Keratinocyte (primary cell): ENCODE results near the gene DDT. TPM values are rescaled to one million over a fixed set of nuclear protein-coding genes. Genes with fewer than 3 reads are reported as not detected.
"Not testable (repeated sequence)": the region's sequence is repeated elsewhere in the genome, so short reads cannot be mapped to it uniquely, and the experiment has no call there.

Source experiments
- DNase-seq: peaks from one replicate; pipeline ENCODE4 v3.0.0-alpha.2; 2011; ENCODE audit warnings: low read depth, missing footprints, low spot score
- FAIRE-seq: peaks from 2 replicates; lab custom pipeline; 2011; peaks lifted over from hg19 to GRCh38; lab: Jason Lieb, UNC
- H2AFZ ChIP-seq: 2 replicates; pipeline ENCODE4 v1.6.0; 2012; ENCODE audit warnings: low read length, control low read depth, inconsistent platforms; ENCODE audit not compliant: control insufficient read depth
- H3K27ac ChIP-seq: 2 replicates; pipeline ENCODE4 v1.5.1; 2011; ENCODE audit warnings: low read length; ENCODE audit not compliant: control insufficient read depth, insufficient read depth
- H3K27me3 ChIP-seq: 3 replicates; pipeline ENCODE4 v1.6.0; 2011; ENCODE audit warnings: low read length; ENCODE audit not compliant: control insufficient read depth, insufficient read depth; ENCODE audit errors: extremely low read depth
- H3K36me3 ChIP-seq, 2 experiments: 2 replicates in 1 of 2; 3 replicates in 1 of 2; pipeline ENCODE4 v1.5.1; 2011; ENCODE audit warnings: low read length in 2 of 2, mild to moderate bottlenecking in 1 of 2; ENCODE audit not compliant: control insufficient read depth in 2 of 2, insufficient read depth in 2 of 2; ENCODE audit errors: extremely low read depth in 1 of 2
- H3K4me1 ChIP-seq: 3 replicates; pipeline ENCODE4 v1.5.1; 2011; ENCODE audit warnings: low read length; ENCODE audit not compliant: control insufficient read depth, insufficient read depth; ENCODE audit errors: extremely low read depth
- H3K4me2 ChIP-seq: 3 replicates; pipeline ENCODE4 v1.6.0; 2011; ENCODE audit warnings: low read depth, low read length; ENCODE audit not compliant: control insufficient read depth, insufficient read depth; ENCODE audit errors: extremely low read depth
- H3K4me3 ChIP-seq, 3 experiments: fragments of 200-600 bp in 1 of 3; sonication (generic) in 1 of 3; 2 replicates in 2 of 3; 3 replicates in 1 of 3; pipeline ENCODE4 v1.5.1; 2011 to 2016; ENCODE audit warnings: low read length in 3 of 3, mild to moderate bottlenecking in 3 of 3, control low read depth in 2 of 3, inconsistent platforms in 1 of 3, low read depth in 1 of 3, mixed read lengths in 1 of 3, mixed run types in 1 of 3, moderate library complexity in 1 of 3; ENCODE audit not compliant: control insufficient read depth in 2 of 3, insufficient read depth in 2 of 3; ENCODE audit errors: extremely low read depth in 1 of 3
- H3K79me2 ChIP-seq: 2 replicates; pipeline ENCODE4 v1.6.0; 2012; ENCODE audit warnings: low read length; ENCODE audit not compliant: control insufficient read depth, insufficient read depth
- H3K9ac ChIP-seq: 3 replicates; pipeline ENCODE4 v1.6.0; 2011; ENCODE audit warnings: low read length; ENCODE audit not compliant: control insufficient read depth, insufficient read depth; ENCODE audit errors: extremely low read depth
- H3K9me1 ChIP-seq: 3 replicates; pipeline ENCODE4 v1.6.0; 2011; ENCODE audit warnings: low read length; ENCODE audit not compliant: control insufficient read depth, insufficient read depth; ENCODE audit errors: extremely low read depth
- H3K9me3 ChIP-seq: 2 replicates; pipeline ENCODE4 v1.5.1; 2012; ENCODE audit warnings: low read depth, low read length; ENCODE audit not compliant: control insufficient read depth
- H4K20me1 ChIP-seq: 3 replicates; pipeline ENCODE4 v1.6.0; 2011; ENCODE audit warnings: low read length; ENCODE audit not compliant: control insufficient read depth, insufficient read depth; ENCODE audit errors: extremely low read depth
- CTCF ChIP-seq, 3 experiments: IDR thresholded peaks in 1 of 3; conservative IDR thresholded peaks in 1 of 3; optimal IDR thresholded peaks in 1 of 3; 2 replicates in 2 of 3; 3 replicates in 1 of 3; pipeline versions ENCODE3 to v1.5.1; 2011; ENCODE audit warnings: low read length in 3 of 3, mild to moderate bottlenecking in 3 of 3, moderate library complexity in 2 of 3, control low read depth in 1 of 3, inconsistent platforms in 1 of 3; ENCODE audit not compliant: insufficient read depth in 2 of 3; ENCODE audit errors: extremely low read depth in 1 of 3
- EZH2 ChIP-seq: IDR thresholded peaks from one replicate; pipeline ENCODE4 v1.6.1; 2012; ENCODE audit warnings: inconsistent platforms, mild to moderate bottlenecking, low read length, moderate library complexity
- dilution Hi-C: fragments of 300-500 bp; cut with MboI; formaldehyde crosslinking; loops from one replicate; pipeline ENCODE4 v1.7.0; 2020; ENCODE audit warnings: low sequenced_read_pairs; ENCODE audit not compliant: extremely low pct_ligation_motif_present
- polyA minus RNA-seq, 3 experiments: library from RNA; depleted of rRNA, polyadenylated mRNA; stranded (reverse); fragments of >200 nt; gene quantifications; 1 replicate in 1 of 3; 2 replicates in 1 of 3; 3 replicates in 1 of 3; pipeline ENCODE4 v1.2.3, GENCODE V29; 2011
- polyA plus RNA-seq, 5 experiments: library from polyadenylated mRNA; depleted of rRNA in 3 of 5; stranded (reverse) in 3 of 5; stranded (forward) in 1 of 5; unstranded in 1 of 5; fragments of >200 nt; gene quantifications; 1 replicate in 1 of 5; 2 replicates in 3 of 5; 3 replicates in 1 of 5; pipeline versions ENCODE4 v1.2.1 to v1.2.3, GENCODE V29; 2011 to 2012; ENCODE audit warnings: missing spikeins in 2 of 5, low read depth in 1 of 5, low replicate concordance in 1 of 5

The DDT gene
- polyA plus RNA-seq (87.8 to 151 TPM (median 118 TPM) in 3 replicates), polyA minus RNA-seq (16.8 to 19.6 TPM (median 18.8 TPM) in 3 replicates)
- 22.2 TPM for polyA plus RNA-seq (2011; ENCODE audit: low read depth)
- polyA plus RNA-seq (2011; cell fraction: cytosol; rRNA removed): 107 and 169 TPM in 2 replicates
- 74.3 and 82.9 TPM in 2 replicates for polyA plus RNA-seq (2011; cell fraction: nucleus; rRNA removed)
- 74.1 and 98.8 TPM in 2 replicates for polyA plus RNA-seq (2012; ENCODE audit: low replicate concordance)
- 44.3 TPM for polyA minus RNA-seq (2011; cell fraction: cytosol; rRNA and poly(A)+ RNA removed)
- polyA minus RNA-seq (2011; cell fraction: nucleus; rRNA and poly(A)+ RNA removed): 15.7 and 29.2 TPM in 2 replicates

GRCh38 chr22:23974345-23974744, at the start of gene DDT:
TSS of gene DDT (minus strand) at chr22:23974441. CDS start at chr22:23974414, 27 bp downstream.
- peaks cover 14% of the 10 kb centered on the region in 2 experiments for H3K36me3 ChIP-seq
- H2AFZ ChIP-seq, H3K4me1 ChIP-seq, H3K9ac ChIP-seq, H4K20me1 ChIP-seq, H3K9me1 ChIP-seq, DNase-seq, H3K27me3 ChIP-seq, H3K4me3 ChIP-seq, H3K27ac ChIP-seq, dilution Hi-C loops, H3K4me2 ChIP-seq, H3K9me3 ChIP-seq: not testable (repeated sequence)
- peak; percentile 95 for FAIRE-seq
- H3K79me2 ChIP-seq: peaks cover 25% of the 10 kb centered on the region

GRCh38 chr22:24023204-24023789, 49.1 kb upstream of the DDT start:
- H4K20me1 ChIP-seq: no peaks in the 10 kb centered on the region
- H3K36me3 ChIP-seq: peaks cover 0 to 1% of the 10 kb centered on the region in 2 experiments
- TF ChIP-seq EZH2 (no peak), CTCF (optimal IDR thresholded peaks at IDR 0.05 in 1 of 3, IDR thresholded peaks at IDR 0.05 in 1 of 3, conservative IDR thresholded peaks at IDR 0.05 in 1 of 3; ENCODE audit: extremely low read depth in 1 of 3, insufficient read depth in 2 of 3, low read length in 3 of 3) (no peak)
- H3K27me3 ChIP-seq: no peaks in the 10 kb centered on the region
- DNase-seq (no peak), FAIRE-seq (no peak)
- H3K27ac ChIP-seq: no peak overlapping the region
- H3K4me1 ChIP-seq: peaks cover 3% of the 10 kb centered on the region
- no peak overlapping the region for H3K9ac ChIP-seq
- H3K4me3 ChIP-seq: no peak overlapping the region
- peaks cover 42% of the 10 kb centered on the region for H3K79me2 ChIP-seq
- H2AFZ ChIP-seq: no peak overlapping the region
- H3K9me3 ChIP-seq: no peaks in the 10 kb centered on the region
- dilution Hi-C loops: no loop called here
- H3K4me2 ChIP-seq: no peak overlapping the region
- H3K9me1 ChIP-seq: peaks cover 2% of the 10 kb centered on the region
